Astrocyte (in vitro differentiated cells and primary cell): ENCODE results near the gene MAP3K20. TPM values are rescaled to one million over a fixed set of nuclear protein-coding genes. Genes with fewer than 3 reads are reported as not detected.

ENCODE experiments used
- DNase-seq: peaks from one replicate; pipeline ENCODE4 v3.0.0-alpha.2; 2010; ENCODE audit warnings: low read depth
- FAIRE-seq: peaks from 2 replicates; lab custom pipeline; 2011; peaks lifted over from hg19 to GRCh38; lab: Jason Lieb, UNC
- H2AFZ ChIP-seq: 2 replicates; pipeline ENCODE4 v1.6.0; 2012; ENCODE audit warnings: low read depth, low read length, inconsistent platforms
- H3K27ac ChIP-seq: 2 replicates; pipeline ENCODE4 v1.5.1; 2011; ENCODE audit warnings: low read depth, low read length, inconsistent platforms
- H3K27me3 ChIP-seq: 2 replicates; pipeline ENCODE4 v1.6.0; 2011; ENCODE audit warnings: low read length, inconsistent platforms; ENCODE audit not compliant: insufficient read depth
- H3K36me3 ChIP-seq: 2 replicates; pipeline ENCODE4 v1.5.1; 2011; ENCODE audit warnings: low read length, inconsistent platforms; ENCODE audit not compliant: insufficient read depth
- H3K4me1 ChIP-seq: 2 replicates; pipeline ENCODE4 v1.5.1; 2011; ENCODE audit warnings: low read length, inconsistent platforms; ENCODE audit not compliant: insufficient read depth
- H3K4me2 ChIP-seq: 2 replicates; pipeline ENCODE4 v1.6.0; 2012; ENCODE audit warnings: low read length, inconsistent platforms
- H3K4me3 ChIP-seq: 2 replicates; pipeline ENCODE4 v1.5.1; 2011; ENCODE audit warnings: low read depth, mild to moderate bottlenecking, low read length, inconsistent platforms; ENCODE audit not compliant: insufficient read depth
- H3K79me2 ChIP-seq: 2 replicates; pipeline ENCODE4 v1.6.0; 2012; ENCODE audit warnings: mild to moderate bottlenecking, low read length, inconsistent platforms; ENCODE audit not compliant: insufficient read depth
- H3K9ac ChIP-seq: 2 replicates; pipeline ENCODE4 v1.6.0; 2012; ENCODE audit warnings: mild to moderate bottlenecking, low read length, inconsistent platforms
- H3K9me3 ChIP-seq: 2 replicates; pipeline ENCODE4 v1.5.1; 2012; ENCODE audit warnings: low read depth, mild to moderate bottlenecking, low read length, inconsistent platforms; ENCODE audit not compliant: insufficient read depth
- H4K20me1 ChIP-seq: 2 replicates; pipeline ENCODE4 v1.6.0; 2012; ENCODE audit warnings: low read length, inconsistent platforms; ENCODE audit not compliant: insufficient read depth
- H3K27ac Mint-ChIP-seq: one replicate; pipeline ENCODE4 v1.8.0; 2021; ENCODE audit warnings: mild to moderate bottlenecking, mixed read lengths; ENCODE audit not compliant: unreplicated experiment
- H3K27me3 Mint-ChIP-seq: one replicate; pipeline ENCODE4 v1.8.0; 2021; ENCODE audit warnings: low read depth, mixed read lengths; ENCODE audit not compliant: unreplicated experiment
- H3K36me3 Mint-ChIP-seq: one replicate; pipeline ENCODE4 v1.8.0; 2021; ENCODE audit warnings: low read depth, mixed read lengths; ENCODE audit not compliant: unreplicated experiment
- H3K4me1 Mint-ChIP-seq: one replicate; pipeline ENCODE4 v1.8.0; 2021; ENCODE audit warnings: low read depth, mixed read lengths; ENCODE audit not compliant: unreplicated experiment
- H3K4me3 Mint-ChIP-seq: one replicate; pipeline ENCODE4 v1.8.0; 2021; ENCODE audit warnings: mild to moderate bottlenecking, moderate library complexity, mixed read lengths; ENCODE audit not compliant: unreplicated experiment
- H3K9me3 Mint-ChIP-seq: one replicate; pipeline ENCODE4 v1.8.0; 2021; ENCODE audit warnings: mild to moderate bottlenecking, mixed read lengths; ENCODE audit not compliant: unreplicated experiment
- CTCF ChIP-seq: IDR thresholded peaks from 2 replicates; pipeline ENCODE4 v1.5.1; 2011; ENCODE audit warnings: low read depth, mild to moderate bottlenecking, inconsistent platforms, low read length, moderate library complexity; ENCODE audit not compliant: insufficient read depth
- EZH2 ChIP-seq: IDR thresholded peaks from 2 replicates; pipeline ENCODE4 v1.6.1; 2012; ENCODE audit warnings: mild to moderate bottlenecking, low read length, inconsistent platforms; ENCODE audit not compliant: insufficient read depth
- total RNA-seq: library from RNA; stranded (reverse); gene quantifications from 2 replicates; pipeline ENCODE4 v1.2.1, GENCODE V29; 2021

MAP3K20 gene
- total RNA-seq, 1 donor from 2014 or later, result 42.4 TPM

DNA sequence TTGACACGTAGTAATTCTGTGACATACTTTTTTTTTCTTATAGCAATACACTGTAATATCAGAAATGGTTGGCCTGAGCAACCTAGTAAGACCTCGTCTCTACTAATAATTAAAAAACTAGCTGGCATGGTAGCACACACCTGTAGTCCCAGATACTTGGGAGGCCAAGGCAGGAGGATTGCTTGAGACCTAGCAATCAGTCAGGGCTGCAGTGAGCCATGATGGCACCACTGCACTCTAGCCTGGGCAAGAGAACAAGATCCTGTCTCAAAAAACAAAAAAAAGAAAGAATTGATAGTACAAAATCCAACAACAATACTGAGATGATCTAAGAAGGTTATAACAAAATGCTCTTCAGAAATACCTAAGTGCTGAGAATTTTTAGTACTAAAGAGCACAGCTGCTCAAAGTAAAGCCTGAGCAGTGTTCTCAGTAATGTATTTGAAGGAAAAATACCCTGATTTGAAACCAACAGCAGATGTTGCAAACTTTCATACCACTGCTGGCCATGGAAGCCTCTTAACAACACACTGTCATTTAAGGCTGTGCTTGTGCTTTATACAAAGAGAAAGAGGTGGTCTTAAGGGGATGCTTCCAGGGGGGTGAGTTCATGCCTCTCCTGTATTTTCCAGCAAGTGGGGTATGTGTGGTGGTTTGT lies 146.4 kb downstream of the MAP3K20 start:
- Histone ChIP-seq H3K27me3 (no peaks in the 10 kb centered on the region), H3K27ac (no peak overlapping the region), H3K79me2 (no peaks in the 10 kb centered on the region), H3K4me2 (no peak overlapping the region), H3K9ac (no peak overlapping the region), H4K20me1 (no peaks in the 10 kb centered on the region), H3K4me3 (no peak overlapping the region), H2AFZ (no peak overlapping the region), H3K4me1 (peaks cover 5% of the 10 kb centered on the region), H3K9me3 (no peaks in the 10 kb centered on the region), H3K36me3 (no peaks in the 10 kb centered on the region)
- peaks cover 9% of the 10 kb centered on the region for H3K4me1 Mint-ChIP-seq
- no peak for FAIRE-seq
- H3K27me3 Mint-ChIP-seq, result no peaks in the 10 kb centered on the region
- H3K36me3 Mint-ChIP-seq, result peaks cover 2% of the 10 kb centered on the region
- no peak for TF ChIP-seq EZH2
- TF ChIP-seq CTCF, result no peak
- DNase-seq, result no peak
- H3K4me3 Mint-ChIP-seq, result no peak overlapping the region
- no peaks in the 10 kb centered on the region for H3K9me3 Mint-ChIP-seq
- no peak overlapping the region for H3K27ac Mint-ChIP-seq

DNA sequence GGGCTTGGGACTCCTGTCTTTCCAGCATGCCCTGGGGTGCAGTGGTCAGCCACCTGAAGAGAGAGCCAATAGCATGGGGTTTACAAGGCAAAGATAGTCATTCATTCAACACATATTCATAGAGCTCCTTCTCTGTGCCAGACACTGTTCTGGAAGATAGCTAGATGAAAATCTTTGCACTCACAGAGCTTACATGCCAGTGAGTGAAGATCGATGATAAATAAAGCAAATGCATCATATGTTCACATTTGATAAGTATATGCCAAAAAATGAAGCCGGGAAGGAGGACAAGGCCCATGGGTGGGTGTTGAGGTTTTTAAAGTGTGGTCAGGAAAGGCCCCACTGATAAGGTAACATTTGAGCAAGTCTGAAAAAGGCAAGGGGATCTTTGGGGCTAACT lies 148.2 kb downstream of the MAP3K20 start:
- Mint-ChIP-seq H3K4me3 (no peak overlapping the region), H3K27ac (no peak overlapping the region), H3K27me3 (no peaks in the 10 kb centered on the region), H3K36me3 (peaks cover 2% of the 10 kb centered on the region), H3K9me3 (no peaks in the 10 kb centered on the region), H3K4me1 (no peaks in the 10 kb centered on the region)
- no peaks in the 10 kb centered on the region for H3K4me1 ChIP-seq
- H3K27me3 ChIP-seq, result no peaks in the 10 kb centered on the region
- H4K20me1 ChIP-seq, result no peaks in the 10 kb centered on the region
- TF ChIP-seq EZH2, result no peak
- no peak overlapping the region for H3K4me3 ChIP-seq
- no peak overlapping the region for H2AFZ ChIP-seq
- H3K4me2 ChIP-seq, result no peak overlapping the region
- H3K36me3 ChIP-seq, result no peaks in the 10 kb centered on the region
- H3K79me2 ChIP-seq, result no peaks in the 10 kb centered on the region
- DNase-seq, result no peak
- H3K27ac ChIP-seq, result no peak overlapping the region
- no peak for FAIRE-seq
- H3K9me3 ChIP-seq, result no peaks in the 10 kb centered on the region
- no peak overlapping the region for H3K9ac ChIP-seq

DNA sequence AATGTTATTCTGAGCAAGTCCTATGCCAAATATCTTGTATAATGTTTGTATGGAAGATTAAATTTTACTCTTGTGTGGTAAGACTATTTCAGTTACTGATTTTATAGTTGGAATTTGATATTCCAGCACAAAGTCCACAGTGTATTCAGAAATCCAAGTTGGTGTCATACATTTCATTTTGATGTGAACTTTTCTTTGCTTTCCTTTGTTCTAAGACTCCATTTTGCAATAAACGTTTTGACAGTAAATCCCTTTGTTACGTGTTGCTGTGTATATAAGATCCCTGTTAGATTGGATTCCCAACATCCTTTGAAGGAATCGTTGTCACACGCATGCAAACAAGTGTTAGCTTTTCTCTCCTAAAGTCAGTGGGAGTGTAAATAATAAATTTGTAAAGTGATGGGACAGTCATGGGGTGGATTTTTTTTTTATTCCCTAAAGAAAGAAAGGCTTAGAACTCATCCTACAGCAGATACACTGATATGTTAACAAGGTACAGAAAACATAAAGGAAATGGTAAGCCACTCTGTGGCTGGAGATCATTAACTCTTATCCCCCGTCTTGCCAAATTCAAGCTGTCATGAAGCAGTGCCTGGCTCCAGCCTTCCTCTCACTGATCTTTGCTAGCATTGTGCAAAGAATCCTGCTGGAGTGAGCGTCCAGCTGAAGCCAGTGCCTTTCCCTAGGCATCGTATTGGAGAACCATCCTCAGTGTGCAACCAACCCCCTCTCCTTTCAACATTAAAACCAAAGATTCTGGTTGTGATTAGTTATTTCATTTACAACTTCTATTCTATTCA lies 151.5 kb downstream of the MAP3K20 start:
- no peak overlapping the region for H3K27ac Mint-ChIP-seq
- FAIRE-seq, result no peak
- no peaks in the 10 kb centered on the region for H3K4me1 Mint-ChIP-seq

More for the DNA sequence above, 151.5 kb downstream of the MAP3K20 start:
- H3K27me3 ChIP-seq, result no peaks in the 10 kb centered on the region
- peaks cover 4% of the 10 kb centered on the region for H3K36me3 Mint-ChIP-seq
- no peak overlapping the region for H3K4me2 ChIP-seq
- H3K9ac ChIP-seq, result no peak overlapping the region
- no peaks in the 10 kb centered on the region for H3K4me1 ChIP-seq
- H3K4me3 ChIP-seq, result no peak overlapping the region
- H4K20me1 ChIP-seq, result no peaks in the 10 kb centered on the region
- no peak overlapping the region for H3K27ac ChIP-seq
- H2AFZ ChIP-seq, result no peak overlapping the region
- DNase-seq, result no peak
- H3K4me3 Mint-ChIP-seq, result no peak overlapping the region
- no peaks in the 10 kb centered on the region for H3K36me3 ChIP-seq
- TF ChIP-seq CTCF (no peak), EZH2 (no peak)
- no peaks in the 10 kb centered on the region for H3K27me3 Mint-ChIP-seq
- H3K9me3 Mint-ChIP-seq, result no peaks in the 10 kb centered on the region
- H3K9me3 ChIP-seq, result no peaks in the 10 kb centered on the region
- H3K79me2 ChIP-seq, result no peaks in the 10 kb centered on the region
